SK-N-SH treated with all-trans-retinoic acid at 6 μM for 48 hours (cell line): ENCODE results near the gene ECM2.

Source experiments
- ARNTL ChIP-seq: fragments of 450-650 bp; formaldehyde crosslinking; IDR thresholded peaks from 2 replicates; pipeline ENCODE4 v1.5.0; 2020; ENCODE audit warnings: low read depth, mild to moderate bottlenecking, moderate library complexity, borderline replicate concordance
- BACH2 ChIP-seq: fragments of 250-450 bp; sonication (Bioruptor Pico); IDR thresholded peaks from 2 replicates; pipeline ENCODE4 v1.9.0; 2021; ENCODE audit warnings: mild to moderate bottlenecking, borderline replicate concordance
- ISL1 ChIP-seq: fragments of 250-450 bp; sonication (Bioruptor Pico); IDR thresholded peaks from 2 replicates; pipeline ENCODE4 v2.1.2; 2022; ENCODE audit warnings: mild to moderate bottlenecking, moderate library complexity
- ZNF70 ChIP-seq: fragments of 450-650 bp; formaldehyde crosslinking; IDR thresholded peaks from 2 replicates; pipeline ENCODE4 v1.5.0; 2020; ENCODE audit warnings: mild to moderate bottlenecking, moderate library complexity
- TF ChIP-seq, protein P1 (sequence below): fragments of 250-450 bp; sonication (Bioruptor Pico); IDR thresholded peaks from 2 replicates; pipeline ENCODE4 v1.5.0; 2020; ENCODE audit warnings: mild to moderate bottlenecking, moderate library complexity

DNA sequence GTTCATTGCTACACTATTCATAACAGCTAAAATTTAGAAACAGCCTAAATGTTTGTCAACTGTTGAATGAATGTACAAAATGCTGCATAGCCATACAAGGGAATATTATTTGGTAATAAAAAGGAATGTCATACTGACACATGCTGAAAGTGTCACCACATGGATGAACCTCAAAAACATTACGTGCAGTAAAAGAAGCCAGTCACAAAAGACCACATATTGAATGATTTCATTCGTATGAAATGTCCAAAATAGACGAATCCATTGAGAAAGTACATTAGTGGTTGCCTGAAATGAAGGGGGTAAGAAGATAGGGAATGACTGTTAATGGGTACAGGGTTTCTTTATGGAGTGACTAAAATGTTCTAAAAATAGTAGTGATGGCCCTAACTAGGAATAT is 11.6 kb upstream of the ECM2 start:
- TF ChIP-seq ARNTL (CRISPR knock-in tag): no peak
- no peak for TF ChIP-seq ISL1 (CRISPR knock-in tag)
- TF ChIP-seq, protein P1, sequence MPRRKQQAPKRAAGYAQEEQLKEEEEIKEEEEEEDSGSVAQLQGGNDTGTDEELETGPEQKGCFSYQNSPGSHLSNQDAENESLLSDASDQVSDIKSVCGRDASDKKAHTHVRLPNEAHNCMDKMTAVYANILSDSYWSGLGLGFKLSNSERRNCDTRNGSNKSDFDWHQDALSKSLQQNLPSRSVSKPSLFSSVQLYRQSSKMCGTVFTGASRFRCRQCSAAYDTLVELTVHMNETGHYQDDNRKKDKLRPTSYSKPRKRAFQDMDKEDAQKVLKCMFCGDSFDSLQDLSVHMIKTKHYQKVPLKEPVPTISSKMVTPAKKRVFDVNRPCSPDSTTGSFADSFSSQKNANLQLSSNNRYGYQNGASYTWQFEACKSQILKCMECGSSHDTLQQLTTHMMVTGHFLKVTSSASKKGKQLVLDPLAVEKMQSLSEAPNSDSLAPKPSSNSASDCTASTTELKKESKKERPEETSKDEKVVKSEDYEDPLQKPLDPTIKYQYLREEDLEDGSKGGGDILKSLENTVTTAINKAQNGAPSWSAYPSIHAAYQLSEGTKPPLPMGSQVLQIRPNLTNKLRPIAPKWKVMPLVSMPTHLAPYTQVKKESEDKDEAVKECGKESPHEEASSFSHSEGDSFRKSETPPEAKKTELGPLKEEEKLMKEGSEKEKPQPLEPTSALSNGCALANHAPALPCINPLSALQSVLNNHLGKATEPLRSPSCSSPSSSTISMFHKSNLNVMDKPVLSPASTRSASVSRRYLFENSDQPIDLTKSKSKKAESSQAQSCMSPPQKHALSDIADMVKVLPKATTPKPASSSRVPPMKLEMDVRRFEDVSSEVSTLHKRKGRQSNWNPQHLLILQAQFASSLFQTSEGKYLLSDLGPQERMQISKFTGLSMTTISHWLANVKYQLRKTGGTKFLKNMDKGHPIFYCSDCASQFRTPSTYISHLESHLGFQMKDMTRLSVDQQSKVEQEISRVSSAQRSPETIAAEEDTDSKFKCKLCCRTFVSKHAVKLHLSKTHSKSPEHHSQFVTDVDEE (CRISPR knock-in tag): no peak
- no peak for TF ChIP-seq ZNF70 (CRISPR knock-in tag)
- no peak for TF ChIP-seq BACH2 (CRISPR knock-in tag)
